Stimulated activated CD4-positive, alpha-beta T cell treated with anti-CD3 and anti-CD28 coated beads, TNF-alpha, amount 100 ng/mL, for 4 hours (primary cell): ENCODE data around the gene LSP1.
"Not testable (repeated sequence)": the region's sequence is repeated elsewhere in the genome, so short reads cannot be mapped to it uniquely, and the experiment has no call there.

Experiments
- DNase-seq, 3 experiments: peaks; one replicate each; pipeline ENCODE4 v3.0.0-alpha.2; 2020; ENCODE audit warnings: low read depth in 3 of 3

Gene LSP1

DNA sequence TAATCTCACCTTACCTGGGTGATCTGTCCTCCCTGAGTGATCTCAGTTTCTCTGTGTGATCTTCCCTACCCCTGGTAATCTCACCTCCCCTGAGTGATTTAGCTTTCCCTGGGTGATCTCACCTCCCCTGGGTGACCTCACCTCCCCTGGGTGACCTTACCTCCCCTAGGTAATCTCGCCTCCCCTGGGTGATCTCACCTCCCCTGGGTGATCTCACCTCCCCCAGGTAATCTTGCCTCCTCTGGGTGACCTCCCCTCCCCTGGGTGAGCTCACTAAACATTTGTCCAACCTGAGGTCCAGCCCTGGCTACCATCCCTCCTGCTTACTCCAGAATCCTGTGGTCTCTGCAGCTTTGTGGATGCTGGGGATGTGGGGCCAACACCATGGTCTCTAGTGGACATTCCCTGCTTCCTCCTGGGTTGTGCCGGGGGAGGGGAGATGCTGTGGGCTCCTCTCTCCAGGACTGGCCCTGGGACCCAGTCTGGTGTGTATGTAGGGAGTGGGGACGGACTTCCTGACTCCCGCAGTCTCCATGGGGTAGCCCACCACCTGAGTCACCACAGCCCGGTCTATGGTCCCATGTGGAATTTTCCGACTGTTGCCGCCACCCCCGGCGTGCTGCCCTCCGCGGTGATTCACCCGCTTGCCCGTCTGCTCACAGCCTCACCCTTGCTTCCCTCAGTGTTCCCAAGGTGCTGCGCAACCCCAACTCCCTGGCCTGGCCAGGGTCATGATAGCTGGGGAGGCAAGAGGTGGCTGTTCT lies 9.9 kb downstream of the LSP1 start:
- DNase-seq: no peak

DNA sequence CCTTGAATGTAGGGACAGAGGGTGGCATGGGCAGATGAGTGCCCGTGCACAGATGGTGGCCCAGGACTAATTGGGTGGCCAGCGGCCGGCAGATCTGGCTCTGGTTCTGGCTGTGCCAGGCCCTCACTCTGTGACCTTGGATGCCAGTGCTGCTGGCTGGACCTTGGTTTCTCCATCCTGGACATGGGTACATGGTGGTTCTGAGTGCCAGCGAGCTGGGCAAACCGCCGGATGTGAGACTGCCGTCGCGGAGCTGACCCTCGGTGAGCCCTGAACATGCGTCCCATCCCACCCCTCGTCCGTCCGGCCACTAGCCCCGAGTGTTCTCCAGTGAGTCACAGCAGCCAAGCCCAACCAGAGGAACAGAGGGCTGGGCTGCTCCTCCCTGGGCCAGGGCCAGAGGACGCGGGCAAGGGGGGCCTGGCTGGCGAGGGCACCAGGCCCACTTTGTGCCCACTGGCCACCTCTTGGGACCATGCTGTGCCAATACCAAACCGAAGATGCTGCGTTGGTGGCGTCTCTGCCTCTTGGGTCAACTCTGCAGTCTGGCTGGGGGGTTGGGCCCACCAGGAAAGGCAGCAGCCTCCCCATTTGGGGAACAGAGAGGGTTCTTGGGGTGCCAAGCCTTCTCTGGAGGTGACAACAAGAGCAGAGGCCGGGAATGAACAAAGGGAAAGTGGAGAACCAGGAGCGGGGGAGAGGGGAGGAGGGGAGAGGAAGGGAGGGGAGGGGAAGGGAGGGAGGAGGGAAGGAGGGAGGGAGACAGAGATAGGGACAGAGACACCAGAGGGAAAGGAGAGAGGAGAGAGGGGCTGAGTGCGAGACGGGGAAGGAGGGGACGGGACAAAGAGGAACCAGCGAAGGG lies 10.7 kb downstream of the LSP1 start:
- DNase-seq: no peak

DNA sequence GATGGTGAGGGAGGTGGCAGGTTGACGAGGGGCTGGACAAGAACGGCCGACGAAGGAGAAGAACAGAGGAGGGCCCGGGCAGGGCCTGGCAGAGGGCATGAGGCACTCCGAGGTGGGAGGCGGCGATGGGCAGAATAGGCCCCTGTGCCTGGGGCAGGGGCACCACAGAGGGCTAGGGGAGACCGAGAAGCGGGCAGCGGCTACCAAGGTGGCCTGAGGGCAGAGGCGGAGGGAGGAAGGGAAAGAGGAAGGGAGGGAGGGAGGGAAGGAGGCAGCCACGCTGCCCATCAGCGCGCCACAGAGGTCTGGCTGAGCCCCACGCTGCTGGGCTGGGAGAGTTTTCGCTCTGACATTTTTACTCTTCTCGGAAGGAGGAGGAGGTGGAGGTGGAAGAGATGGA lies 11.3 kb downstream of the LSP1 start:
- no peak for DNase-seq

DNA sequence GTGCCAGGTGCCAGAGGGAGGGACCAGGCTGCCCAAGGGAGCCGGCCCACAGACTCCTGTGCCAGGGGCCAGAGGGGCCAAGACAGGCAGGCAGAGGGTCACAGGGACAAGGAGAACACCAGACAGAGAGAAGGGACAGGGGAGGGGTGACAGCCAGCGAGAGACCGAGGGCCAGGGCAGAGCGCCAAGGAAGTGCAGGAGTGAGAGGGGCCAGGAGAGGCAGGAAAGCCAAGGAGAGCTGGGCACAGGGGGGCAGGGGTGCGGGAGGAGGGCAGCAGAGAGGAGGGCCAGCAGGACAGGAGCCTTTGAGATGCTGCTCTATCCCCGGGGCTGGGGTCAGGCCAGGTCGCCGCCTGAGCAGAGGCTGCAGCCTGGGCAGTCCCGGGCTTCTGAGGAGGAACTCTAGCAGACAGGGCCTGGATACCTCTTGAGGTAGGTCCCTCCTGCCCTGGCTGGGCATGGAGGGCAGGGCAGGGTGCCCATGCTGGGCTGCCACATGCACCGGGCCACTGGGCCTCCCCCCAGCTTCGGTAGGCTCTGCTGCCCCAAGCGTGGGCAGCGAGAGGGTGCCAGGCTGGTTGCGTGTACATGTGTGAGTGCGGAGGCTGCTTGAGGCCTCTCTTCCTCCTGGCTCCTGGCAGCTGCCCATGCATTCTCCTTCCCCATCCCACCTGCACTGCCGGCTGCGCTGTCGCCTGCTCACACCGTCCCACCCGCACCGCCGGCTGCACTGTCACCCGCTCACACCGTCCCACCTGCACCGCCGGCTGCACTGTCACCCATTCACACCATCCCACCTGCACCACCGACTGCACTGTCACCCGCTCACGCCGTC lies 12.2 kb downstream of the LSP1 start:
- no peak for DNase-seq

DNA sequence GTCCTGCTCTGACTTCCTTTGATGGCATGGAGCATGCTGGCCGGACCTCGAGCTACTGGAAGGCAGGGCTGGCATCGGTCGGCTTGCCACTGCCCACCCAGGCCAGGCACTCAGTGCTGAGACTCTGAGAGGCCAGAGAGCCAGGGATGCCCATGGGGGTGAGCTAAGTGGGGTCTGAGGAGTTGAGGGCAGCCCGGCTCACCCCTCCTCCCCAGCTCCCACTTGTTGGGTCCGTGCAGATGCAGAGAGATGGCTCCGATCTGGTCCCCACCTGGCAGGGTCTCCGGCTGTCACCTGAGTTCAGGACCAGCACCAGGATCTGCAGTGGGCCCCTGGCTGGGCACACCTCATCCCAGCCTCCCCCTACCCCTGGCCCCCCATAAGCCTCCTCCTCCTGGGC lies 13.3 kb downstream of the LSP1 start:
- DNase-seq: no peak

DNA sequence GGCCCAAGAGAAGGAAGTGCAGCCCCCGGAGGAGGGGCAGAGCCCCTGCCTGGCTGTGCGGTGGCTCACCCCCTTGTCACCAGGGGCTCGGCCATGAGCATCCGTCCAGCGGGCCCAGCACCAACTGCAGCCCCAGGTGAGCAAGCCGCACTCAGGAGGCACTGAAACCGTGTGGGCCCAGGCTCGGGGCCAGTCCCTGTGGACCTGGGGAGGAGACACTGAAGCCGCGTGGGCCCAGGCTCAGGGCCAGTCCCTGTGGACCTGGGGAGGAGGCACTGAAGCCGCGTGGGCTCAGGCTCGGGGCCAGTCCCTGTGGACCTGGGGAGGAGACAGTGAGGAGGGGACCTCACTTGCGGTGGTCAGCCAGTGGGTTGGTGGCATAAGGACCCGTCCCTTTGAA lies 13.9 kb downstream of the LSP1 start:
- DNase-seq: no peak

DNA sequence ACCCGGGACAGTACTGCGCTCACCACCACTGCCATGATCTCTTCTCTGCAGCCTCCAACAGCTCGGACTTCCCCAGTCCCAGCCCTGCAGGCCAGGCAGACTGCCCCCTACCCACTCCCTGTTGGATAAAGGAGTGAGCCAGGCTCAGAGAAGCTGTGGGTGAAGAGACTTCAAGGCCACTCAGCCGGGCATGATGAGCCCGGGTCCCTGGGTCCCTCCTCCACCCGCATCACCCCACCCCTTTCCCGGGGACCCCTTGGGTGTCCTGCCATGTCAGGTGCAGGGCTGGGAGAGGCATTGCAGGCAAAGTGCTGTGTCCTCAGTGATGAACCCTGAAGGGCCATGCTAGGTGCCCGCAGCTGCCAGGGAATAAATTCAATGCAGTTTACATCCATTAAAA lies 14.5 kb downstream of the LSP1 start:
- DNase-seq: no peak

DNA sequence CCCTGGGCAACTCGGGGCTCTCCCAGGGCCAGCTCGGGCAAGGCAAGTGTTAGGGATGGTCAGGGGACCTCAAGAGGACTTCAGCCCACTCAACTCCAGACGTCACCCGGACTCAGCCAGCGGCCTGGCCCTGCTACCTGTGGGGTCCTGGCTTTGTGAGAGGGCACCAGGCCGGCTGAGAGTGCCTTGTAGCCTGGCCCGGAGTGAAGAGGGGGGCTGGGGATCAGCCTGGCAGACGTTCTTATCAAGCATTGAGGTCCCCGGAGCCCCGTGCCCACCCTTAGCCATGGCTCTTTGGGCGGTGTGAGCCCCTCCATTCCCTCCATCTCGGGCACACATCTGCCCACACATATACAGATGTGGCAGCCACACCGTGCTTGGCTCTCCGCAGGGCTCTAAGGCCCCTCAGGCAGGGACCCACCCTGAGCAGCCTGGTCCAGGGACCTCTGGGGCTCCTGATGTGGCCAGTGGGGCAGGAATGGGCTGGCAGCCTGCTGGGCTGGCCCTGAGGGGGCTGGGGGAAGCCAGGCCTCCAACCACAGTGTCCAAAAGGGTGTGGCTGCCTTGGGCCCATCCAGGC lies 15.3 kb downstream of the LSP1 start:
- DNase-seq: no peak

DNA sequence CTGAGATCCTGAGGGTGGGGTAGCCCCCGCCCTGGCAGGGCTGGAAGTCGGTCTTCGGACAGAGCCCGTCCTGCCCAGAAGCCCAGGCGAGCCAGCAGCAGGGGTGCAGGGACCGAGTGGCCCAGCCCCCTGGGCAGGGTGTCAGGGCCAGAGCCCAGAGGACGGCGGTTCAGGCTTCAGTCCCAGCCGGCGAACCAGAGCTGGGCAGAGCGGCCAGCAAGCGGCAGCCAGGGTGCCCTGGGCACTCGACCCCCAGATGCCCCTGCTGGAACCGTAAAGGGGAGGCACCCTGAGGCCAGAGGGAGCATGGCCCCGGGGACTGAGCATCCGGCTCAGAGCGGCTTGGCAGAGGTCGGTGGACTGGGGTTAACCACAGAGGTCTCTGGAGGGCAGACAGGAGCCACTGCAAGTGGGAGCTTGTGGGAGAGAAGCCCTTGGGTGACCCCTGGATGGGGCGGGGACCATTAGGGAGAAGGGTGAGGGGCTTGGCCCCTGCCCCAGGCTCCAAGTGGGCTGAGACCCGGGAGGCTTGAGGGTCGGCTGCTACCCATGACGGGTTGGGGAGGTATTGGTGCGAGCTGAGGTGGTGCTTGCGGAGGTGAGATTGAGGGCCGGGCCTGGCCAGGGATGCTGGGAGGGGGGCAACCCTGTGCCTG lies 15.9 kb downstream of the LSP1 start:
- DNase-seq: no peak

DNA sequence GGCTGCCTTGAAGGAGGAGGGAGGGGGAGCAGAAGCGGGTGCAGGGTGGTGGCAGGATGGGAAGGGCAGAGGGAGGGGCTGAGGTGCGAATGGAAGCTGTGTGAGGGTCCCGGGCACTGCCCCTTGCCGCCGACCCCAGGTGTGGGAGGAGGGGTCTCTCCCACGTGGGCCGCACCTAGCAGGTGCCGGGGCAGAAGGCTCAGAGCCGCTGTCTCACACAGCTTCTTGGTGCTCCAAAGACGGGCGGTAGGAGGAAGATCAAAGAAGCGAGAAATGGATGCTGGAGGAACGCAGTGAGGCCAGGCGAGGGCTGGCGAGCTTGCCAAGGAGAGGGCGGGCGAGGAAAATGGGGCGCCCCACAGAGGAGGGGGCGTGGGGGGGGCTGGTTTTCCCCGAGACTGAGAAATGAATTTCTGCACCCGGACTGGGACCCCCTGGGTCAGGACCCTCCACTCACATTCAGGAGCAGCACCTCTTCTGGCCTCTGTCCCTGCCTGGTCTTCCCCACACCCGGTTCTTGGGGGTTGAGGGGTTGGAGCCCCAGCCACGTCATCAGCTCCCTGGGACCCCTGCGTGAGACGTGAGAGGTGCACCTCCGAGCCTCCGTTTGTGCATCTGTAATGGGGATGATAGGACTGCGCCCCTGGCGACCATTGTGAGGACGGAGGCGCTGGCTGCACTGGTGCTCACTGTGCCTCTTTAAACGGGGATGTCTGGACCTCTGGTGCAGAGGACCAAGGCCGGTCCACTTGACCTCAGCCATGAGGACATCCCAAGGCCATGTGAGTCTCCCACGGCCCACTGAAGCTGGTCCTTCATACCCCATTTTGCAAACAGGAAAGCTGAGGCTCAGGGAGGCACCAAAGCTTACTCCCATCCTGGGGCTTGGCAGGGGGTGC lies 16.8 kb downstream of the LSP1 start:
- DNase-seq: no peak

DNA sequence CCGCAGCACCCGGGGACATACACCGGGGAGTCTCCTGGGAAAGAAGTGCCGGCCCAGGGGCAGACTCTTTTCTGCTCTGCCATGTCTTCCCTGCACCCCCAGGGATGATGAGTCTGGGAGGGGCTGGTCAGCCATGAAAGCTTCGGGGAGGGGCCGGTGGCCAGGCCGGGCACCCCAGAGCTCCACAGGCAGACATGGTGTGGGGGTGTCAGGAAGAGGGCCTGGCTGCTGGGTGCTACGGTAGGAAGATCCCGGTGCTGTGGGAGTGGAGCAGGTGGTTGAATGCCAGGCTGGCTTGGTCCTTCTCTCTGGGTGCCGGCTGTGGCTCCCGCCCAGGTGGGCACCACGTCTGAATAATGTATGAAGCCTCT lies 17.4 kb downstream of the LSP1 start:
- DNase-seq: no peak

DNA sequence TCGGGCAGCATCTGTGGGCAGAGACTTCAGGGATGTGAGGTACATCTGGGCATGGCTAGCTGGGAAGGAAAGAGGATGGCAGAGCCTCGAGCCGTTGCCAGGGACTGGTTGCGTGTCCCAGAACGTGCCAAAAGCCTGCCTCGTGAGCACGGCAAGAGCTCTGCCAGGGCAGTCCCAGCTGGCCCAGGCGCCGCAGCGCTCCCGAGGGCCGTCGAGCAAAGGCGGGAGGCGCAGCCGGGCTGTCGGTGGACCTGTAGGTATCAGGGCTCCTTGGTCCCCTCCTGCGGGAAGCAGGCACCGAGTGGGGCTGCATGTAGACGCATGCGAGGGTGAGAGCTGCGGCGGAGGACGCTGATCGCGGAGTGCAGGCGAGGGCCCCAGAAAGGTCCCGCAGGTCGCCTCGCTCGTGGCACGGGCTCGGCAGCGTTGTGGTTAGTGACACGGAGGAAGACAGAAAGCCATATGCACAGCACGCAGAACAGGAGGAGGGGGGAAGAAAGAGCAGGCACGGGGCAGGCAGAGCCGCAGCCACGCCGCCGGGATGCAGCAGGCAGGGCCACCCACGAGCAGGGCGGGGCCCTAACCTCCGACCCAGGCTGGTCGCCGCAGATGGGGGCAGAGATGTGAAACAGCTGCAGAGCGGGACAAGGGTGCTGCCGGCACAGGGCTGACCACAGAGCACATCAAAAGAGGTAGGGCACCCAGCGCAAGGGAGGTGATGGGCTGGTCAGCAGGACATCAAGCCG lies 18.0 kb downstream of the LSP1 start:
- no peak for DNase-seq

DNA sequence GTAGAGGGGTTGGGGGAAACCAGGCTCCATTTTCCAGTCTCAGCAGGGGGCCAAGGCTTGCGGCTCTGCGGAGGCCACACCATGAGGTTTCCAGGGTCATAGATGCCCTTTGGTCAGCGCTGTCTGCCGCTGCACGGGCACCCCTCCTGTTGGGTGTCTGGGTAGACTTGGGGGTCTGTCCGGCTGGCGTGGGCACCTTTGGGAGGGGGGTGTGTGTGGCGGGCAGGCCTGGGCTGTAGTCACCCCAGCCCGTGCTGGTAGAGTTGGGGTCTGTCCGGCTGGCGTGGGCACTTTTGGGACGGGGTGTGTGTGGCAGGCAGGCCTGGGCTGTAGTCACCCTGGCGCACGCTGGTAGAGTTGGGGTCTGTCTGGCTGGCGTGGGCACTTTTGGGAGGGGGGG lies 18.6 kb downstream of the LSP1 start:
- no peak for DNase-seq

DNA sequence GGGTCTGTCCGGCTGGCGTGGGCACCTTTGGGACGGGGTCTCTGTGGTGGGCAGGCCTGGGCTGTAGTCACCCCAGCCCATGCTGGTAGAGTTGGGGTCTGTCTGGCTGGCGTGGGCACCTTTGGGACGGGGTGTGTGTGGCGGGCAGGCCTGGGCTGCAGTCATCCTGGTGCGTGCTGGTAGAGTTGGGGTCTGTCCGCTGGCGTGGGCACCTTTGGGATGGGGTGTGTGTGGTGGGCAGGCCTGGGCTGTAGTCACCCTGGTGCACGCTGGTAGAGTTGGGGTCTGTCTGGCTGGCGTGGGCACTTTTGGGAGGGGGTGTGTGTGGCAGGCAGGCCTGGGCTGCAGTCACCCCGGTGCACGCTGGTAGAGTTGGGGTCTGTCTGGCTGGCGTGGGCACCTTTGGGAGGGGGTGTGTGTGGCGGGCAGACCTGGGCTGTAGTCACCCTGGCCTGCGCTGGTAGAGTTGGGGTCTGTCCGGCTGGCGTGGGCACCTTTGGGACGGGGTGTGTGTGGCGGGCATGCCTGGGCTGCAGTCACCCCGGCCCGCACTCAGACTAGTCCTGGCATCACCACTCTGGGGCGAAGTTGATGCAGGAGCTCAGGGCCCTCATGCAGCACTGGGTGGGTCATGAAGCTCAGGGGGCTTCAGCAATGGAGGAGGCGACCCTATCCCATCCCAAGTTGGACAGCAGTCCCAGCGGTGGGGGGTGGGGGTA lies 19.5 kb downstream of the LSP1 start:
- no peak for DNase-seq

DNA sequence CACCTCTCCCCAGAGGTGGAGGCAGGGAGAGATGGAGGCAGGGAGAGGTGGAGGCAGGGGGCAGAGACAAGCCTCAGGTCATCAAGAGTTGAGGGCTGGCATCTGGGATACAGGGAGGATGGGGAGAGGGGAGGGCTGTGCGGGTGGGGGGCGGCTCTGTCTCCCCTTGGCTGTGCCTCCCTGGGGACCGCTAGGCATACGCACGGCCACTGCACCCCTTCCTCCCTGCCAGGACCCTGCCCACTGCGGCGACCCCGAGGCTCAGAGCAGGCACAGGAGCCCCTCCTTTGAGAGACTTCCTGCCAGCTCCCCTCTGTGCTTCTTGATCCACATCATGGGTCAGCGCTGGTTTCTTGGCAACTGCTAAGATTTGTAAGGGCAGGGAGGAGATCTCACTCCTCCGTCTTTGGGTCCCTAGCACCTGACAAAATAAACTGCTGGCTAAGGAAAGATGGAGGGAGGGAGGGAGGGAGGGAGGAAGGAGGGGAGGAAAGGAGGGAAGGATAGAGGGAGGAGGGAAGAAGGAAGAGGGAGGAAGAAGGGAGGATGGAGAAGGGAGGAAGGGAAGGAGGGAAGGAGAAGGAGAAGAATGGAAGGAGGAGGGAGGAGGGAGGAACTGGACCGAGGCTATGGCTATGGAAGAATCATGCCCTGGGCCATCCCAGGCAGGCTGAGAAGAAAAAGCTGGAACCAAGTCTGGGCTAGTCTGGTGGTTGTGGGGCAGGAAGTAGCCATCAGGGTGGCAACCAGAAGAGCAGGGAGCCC lies 20.3 kb downstream of the LSP1 start:
- no peak for DNase-seq

DNA sequence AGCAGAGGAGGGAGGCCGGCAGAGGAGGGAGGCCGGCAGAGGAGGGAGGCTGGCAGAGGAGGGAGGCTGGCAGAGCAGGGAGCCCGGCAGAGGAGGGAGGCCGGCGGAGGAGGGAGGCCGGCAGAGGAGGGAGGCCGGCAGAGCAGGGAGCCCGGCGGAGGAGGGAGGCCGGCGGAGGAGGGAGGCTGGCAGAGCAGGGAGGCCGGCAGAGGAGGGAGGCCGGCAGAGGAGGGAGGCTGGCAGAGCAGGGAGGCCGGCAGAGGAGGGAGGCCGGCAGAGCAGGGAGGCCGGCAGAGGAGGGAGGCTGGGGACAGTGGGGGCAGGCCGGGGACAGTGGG lies 20.9 kb downstream of the LSP1 start:
- DNase-seq: not testable (repeated sequence)

DNA sequence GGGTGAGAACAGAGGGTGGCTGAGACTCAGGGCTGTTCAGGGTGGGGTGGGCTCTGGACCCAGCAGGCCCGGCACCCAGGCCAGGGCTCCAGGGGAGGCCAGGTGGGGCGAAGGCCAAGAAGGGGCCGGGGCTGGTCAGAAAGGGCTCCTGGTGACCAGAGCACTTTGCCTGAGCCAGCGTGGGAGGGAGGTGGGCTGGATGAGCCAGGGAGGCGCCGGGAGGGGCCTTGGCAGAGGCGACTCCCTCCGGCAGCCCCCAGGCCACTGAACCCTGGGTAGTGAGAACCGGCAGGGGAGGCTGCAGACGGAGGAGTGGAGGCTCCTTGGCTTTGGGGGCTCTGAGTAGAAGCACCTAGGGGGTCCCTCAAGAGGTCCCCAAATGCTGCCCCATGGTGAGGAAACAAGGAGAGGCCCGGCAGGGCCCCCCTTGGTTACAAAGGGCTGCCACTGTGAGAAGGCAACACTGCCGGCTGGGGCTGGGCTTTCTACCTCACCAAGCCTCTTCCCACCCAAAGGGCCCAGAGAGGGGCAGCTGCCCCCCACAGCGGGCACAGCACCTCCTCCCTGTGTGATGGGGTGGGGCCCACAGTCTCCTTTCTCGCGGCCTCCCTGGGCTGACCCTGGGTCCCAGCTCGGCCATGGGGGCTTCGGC lies 21.7 kb downstream of the LSP1 start:
- not testable (repeated sequence) for DNase-seq
